GM18867 (cell line): Measurements from ENCODE around the gene ECE1.

Experiments used
- ATAC-seq: cut with Tn5 transposase; IDR thresholded peaks from one replicate; pipeline ENCODE4 v1.9.1; 2021; ENCODE audit warnings: mild to moderate bottlenecking, moderate library complexity; ENCODE audit not compliant: unreplicated experiment

ECE1 gene

GRCh38 chr1:21308847-21309652, 18.8 kb upstream of the ECE1 start:
- ATAC-seq: no peak

- no peak for ATAC-seq
These were observed 18.1 kb upstream of the ECE1 start for GRCh38 chr1:21308330-21308729.

GRCh38 chr1:21307663-21308305, 17.5 kb upstream of the ECE1 start:
- ATAC-seq: no peak

GRCh38 chr1:21307210-21307609, 16.9 kb upstream of the ECE1 start:
- no peak for ATAC-seq

GRCh38 chr1:21305900-21306189, 15.6 kb upstream of the ECE1 start:
- ATAC-seq: no peak

- ATAC-seq: no peak
These were observed 15.1 kb upstream of the ECE1 start for GRCh38 chr1:21305155-21305899.

- no peak for ATAC-seq
These were observed 14.2 kb upstream of the ECE1 start for GRCh38 chr1:21304488-21304887.

GRCh38 chr1:21302747-21303715, 12.8 kb upstream of the ECE1 start:
- no peak for ATAC-seq

GRCh38 chr1:21301794-21302440, 11.7 kb upstream of the ECE1 start:
- ATAC-seq: no peak

- no peak for ATAC-seq
These were observed 10.5 kb upstream of the ECE1 start for GRCh38 chr1:21300774-21301173.

- ATAC-seq: no peak
These were observed 9.6 kb upstream of the ECE1 start for GRCh38 chr1:21299780-21300395.

- no peak for ATAC-seq
These were observed 8.7 kb upstream of the ECE1 start for GRCh38 chr1:21298981-21299391.

- ATAC-seq: no peak
These were observed 7.7 kb upstream of the ECE1 start for GRCh38 chr1:21297975-21298374.

GRCh38 chr1:21296509-21297354, 6.5 kb upstream of the ECE1 start:
- ATAC-seq: no peak

- no peak for ATAC-seq
These were observed 5.3 kb upstream of the ECE1 start for GRCh38 chr1:21295545-21295944.

- ATAC-seq: no peak
These were observed 4.7 kb upstream of the ECE1 start for GRCh38 chr1:21295002-21295401.

- ATAC-seq: peak; percentile 65
These were observed 4.2 kb upstream of the ECE1 start for GRCh38 chr1:21294266-21294989.

GRCh38 chr1:21293537-21294265, 3.4 kb upstream of the ECE1 start:
- peak; percentile 30 for ATAC-seq
